HepG2 (cell line): ENCODE data around the gene ULK4. TPM values are rescaled to one million over a fixed set of nuclear protein-coding genes. Genes with fewer than 3 reads are reported as not detected.

ENCODE experiments used
- ARID5B ChIP-seq: IDR thresholded peaks from 2 replicates; pipeline ENCODE4 v1.4.0; 2020; ENCODE audit warnings: mild to moderate bottlenecking, missing genetic modification reagents
- ATM ChIP-seq: fragments of 450-650 bp; IDR thresholded peaks from 2 replicates; pipeline ENCODE4 v1.7.1; 2017; ENCODE audit warnings: mild to moderate bottlenecking, borderline replicate concordance
- DNMT1 ChIP-seq: sonication (generic); formaldehyde crosslinking; IDR thresholded peaks from 2 replicates; pipeline ENCODE4 v1.5.1; 2020; ENCODE audit warnings: mild to moderate bottlenecking, missing genetic modification reagents
- IRF9 ChIP-seq: sonication (generic); formaldehyde crosslinking; IDR thresholded peaks from 2 replicates; pipeline ENCODE4 v1.8.0; 2022; ENCODE audit warnings: missing genetic modification reagents, mild to moderate bottlenecking, borderline replicate concordance
- ISL2 ChIP-seq: sonication (generic); formaldehyde crosslinking; IDR thresholded peaks from 2 replicates; pipeline ENCODE4 v1.5.0; 2020; ENCODE audit warnings: missing genetic modification reagents
- KLF15 ChIP-seq: sonication (generic); formaldehyde crosslinking; IDR thresholded peaks from 2 replicates; pipeline ENCODE4 v1.8.1; 2023; ENCODE audit warnings: borderline replicate concordance, mild to moderate bottlenecking, inconsistent platforms, missing genetic modification reagents, mixed read lengths
- MTA1 ChIP-seq: sonication (generic); formaldehyde crosslinking; IDR thresholded peaks from 2 replicates; pipeline ENCODE4 v1.4.0; 2020; ENCODE audit warnings: missing genetic modification reagents, mild to moderate bottlenecking, borderline replicate concordance
- MXD3 ChIP-seq: IDR thresholded peaks from 2 replicates; pipeline ENCODE4 v1.6.1; 2016; ENCODE audit warnings: mild to moderate bottlenecking, missing biosample characterization, missing genetic modification reagents
- PATZ1 ChIP-seq: sonication (generic); formaldehyde crosslinking; IDR thresholded peaks from 2 replicates; pipeline ENCODE4 v1.4.0; 2020; ENCODE audit warnings: missing genetic modification reagents
- PLRG1 ChIP-seq: fragments of 450-650 bp; conservative IDR thresholded peaks from 2 replicates; pipeline ENCODE4 v1.6.1; 2016
- POGZ ChIP-seq: sonication (generic); formaldehyde crosslinking; IDR thresholded peaks from 2 replicates; pipeline ENCODE4 v1.4.0; 2020; ENCODE audit warnings: mild to moderate bottlenecking, missing genetic modification reagents
- POLR2AphosphoS2 ChIP-seq: IDR thresholded peaks from 2 replicates; pipeline ENCODE4 v1.6.1; 2011; ENCODE audit warnings: low read depth, low read length, improper control_type of control experiment
- RAD21 ChIP-seq: fragments of 450-650 bp; formaldehyde crosslinking; IDR thresholded peaks from 2 replicates; pipeline ENCODE4 v1.5.0; 2020; ENCODE audit warnings: mild to moderate bottlenecking
- SALL2 ChIP-seq: sonication (generic); formaldehyde crosslinking; IDR thresholded peaks from 2 replicates; pipeline ENCODE4 v1.8.1; 2023; ENCODE audit warnings: mild to moderate bottlenecking, missing genetic modification reagents, inconsistent platforms
- ZFX ChIP-seq: sonication (generic); formaldehyde crosslinking; IDR thresholded peaks from 2 replicates; pipeline ENCODE4 v1.4.0; 2020; ENCODE audit warnings: mild to moderate bottlenecking, low read depth, missing genetic modification reagents, moderate library complexity
- ZNF12 ChIP-seq: sonication (generic); formaldehyde crosslinking; IDR thresholded peaks from 2 replicates; pipeline ENCODE4 v1.5.0; 2020; ENCODE audit warnings: missing genetic modification reagents
- ZNF224 ChIP-seq: sonication (generic); formaldehyde crosslinking; IDR thresholded peaks from 2 replicates; pipeline ENCODE4 v1.5.0; 2020; ENCODE audit warnings: mild to moderate bottlenecking, missing genetic modification reagents
- ZNF263 ChIP-seq: sonication (generic); formaldehyde crosslinking; IDR thresholded peaks from 2 replicates; pipeline ENCODE4 v1.4.0; 2020; ENCODE audit warnings: missing genetic modification reagents
- ZNF777 ChIP-seq: sonication (generic); formaldehyde crosslinking; IDR thresholded peaks from 2 replicates; pipeline ENCODE4 v1.4.0; 2020; ENCODE audit warnings: missing genetic modification reagents
- ZNF782 ChIP-seq: sonication (generic); formaldehyde crosslinking; IDR thresholded peaks from 2 replicates; pipeline ENCODE4 v1.4.0; 2020; ENCODE audit warnings: missing genetic modification reagents, mild to moderate bottlenecking, borderline replicate concordance
- ZNF878 ChIP-seq: sonication (generic); formaldehyde crosslinking; IDR thresholded peaks from 2 replicates; pipeline ENCODE4 v1.8.1; 2023; ENCODE audit warnings: mild to moderate bottlenecking, missing genetic modification reagents, moderate library complexity
- ZSCAN22 ChIP-seq: sonication (generic); formaldehyde crosslinking; IDR thresholded peaks from 2 replicates; pipeline ENCODE4 v1.4.0; 2020; ENCODE audit warnings: mild to moderate bottlenecking, missing genetic modification reagents
- polyA plus RNA-seq, 8 experiments: library from polyadenylated mRNA; depleted of rRNA in 3 of 8; stranded (reverse) in 7 of 8; unstranded in 1 of 8; fragments of >200 nt; fragmentation: Illumina TruSeq in 4 of 8; extraction: Trizol in 4 of 8; gene quantifications; 2 replicates each; pipeline versions ENCODE4 v1.2.1 to v1.2.3, GENCODE V29; 2011 to 2016; ENCODE audit warnings: low read depth in 4 of 8, missing spikeins in 1 of 8, mixed read lengths in 1 of 8; ENCODE audit not compliant: insufficient read depth in 1 of 8
- total RNA-seq, 5 experiments: library from RNA; depleted of rRNA; stranded (reverse); fragments of >200 nt; fragmentation: Illumina TruSeq; extraction: Trizol; gene quantifications; 2 replicates each; pipeline ENCODE4 v1.2.3, GENCODE V29; 2016; ENCODE audit warnings: low read depth in 1 of 5

The ULK4 gene
- total and polyA plus RNA-seq, 2 of the 13 experiments (the other 11 are each of a cell fraction or from before 2014, with no cell fraction given) = 6.7 to 11.8 TPM

- TF ChIP-seq KLF15 (CRISPR knock-in tag) (peak; percentile 94; the same call in 1 of the 2 replicates), ZNF263 (CRISPR knock-in tag) (no peak), POGZ (CRISPR knock-in tag) (peak; percentile 100), ATM (no peak), ZNF782 (peak; percentile 76; the same call in 1 of the 2 replicates), ZFX (CRISPR knock-in tag) (peak; percentile 91), DNMT1 (CRISPR knock-in tag) (no peak), RAD21 (CRISPR knock-in tag) (peak; percentile 68), MXD3 (CRISPR knock-in tag) (peak; percentile 88; the same call in 1 of the 2 replicates), IRF9 (CRISPR knock-in tag) (peak; percentile 85), ZSCAN22 (CRISPR knock-in tag) (no peak), PLRG1 (no peak), ISL2 (peak; percentile 68), ZNF878 (CRISPR knock-in tag) (peak; percentile 89; the same call in 1 of the 2 replicates), PATZ1 (CRISPR knock-in tag) (peak; percentile 97), ZNF224 (CRISPR knock-in tag) (no peak; the same call in 1 of the 2 replicates), SALL2 (peak; percentile 97), ZNF12 (CRISPR knock-in tag) (peak; percentile 75), ZNF777 (CRISPR knock-in tag) (peak; percentile 99), POLR2AphosphoS2 (peak; percentile 96), ARID5B (peak; percentile 87), MTA1 (CRISPR knock-in tag) (peak; percentile 96)
These were observed 762.7 kb downstream of the ULK4 start, which contains the start of gene CTNNB1 (continued) for GRCh38 chr3:41198950-41199865.
